HG03103 (cell line): ENCODE results near the gene LRRC18.

ENCODE experiments used
- ATAC-seq: cut with Tn5 transposase; IDR thresholded peaks from one replicate; pipeline ENCODE4 v1.9.1; 2021; ENCODE audit warnings: low read depth; ENCODE audit not compliant: unreplicated experiment

The LRRC18 gene

DNA sequence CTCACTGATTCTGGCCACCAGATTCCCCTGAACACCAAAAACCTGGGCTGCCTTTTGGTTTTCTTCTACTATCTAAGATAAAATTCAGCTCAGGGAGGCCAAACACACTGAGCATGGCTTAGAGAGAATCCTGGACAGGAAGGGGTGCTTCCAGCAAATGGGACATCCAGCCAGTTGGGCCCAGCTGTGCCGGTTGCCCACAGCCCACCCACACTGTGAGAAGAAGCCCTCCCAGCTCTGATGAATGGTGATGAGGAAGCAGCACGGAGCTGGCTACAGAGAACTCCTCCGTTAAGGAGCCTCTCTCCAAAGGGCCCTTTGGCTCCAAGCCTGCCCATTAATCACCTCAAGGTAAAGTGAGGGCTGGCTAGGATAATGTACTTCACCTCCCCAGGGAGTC is 15.9 kb downstream of the LRRC18 start:
- ATAC-seq, result no peak

DNA sequence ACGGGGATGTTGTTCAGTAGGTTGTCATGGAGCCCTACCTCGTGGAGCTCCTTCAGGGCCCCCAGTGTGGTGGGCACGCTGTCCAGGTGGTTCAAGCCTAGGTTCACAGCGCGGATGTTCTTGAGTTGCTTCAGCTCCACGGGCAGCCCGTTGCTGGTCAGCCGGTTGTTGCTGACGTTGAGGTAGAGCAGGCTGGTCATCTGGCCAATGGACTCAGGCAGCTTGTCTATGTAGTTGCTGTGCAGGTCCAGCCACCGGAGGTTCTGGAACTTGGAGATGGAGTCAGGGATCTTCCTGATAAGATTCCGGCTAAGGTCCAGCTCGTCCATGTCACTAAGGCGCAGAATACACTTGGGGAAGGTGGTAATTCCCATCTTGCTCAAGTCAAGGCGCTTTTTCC is 26.0 kb downstream of the LRRC18 start:
- no peak for ATAC-seq

DNA sequence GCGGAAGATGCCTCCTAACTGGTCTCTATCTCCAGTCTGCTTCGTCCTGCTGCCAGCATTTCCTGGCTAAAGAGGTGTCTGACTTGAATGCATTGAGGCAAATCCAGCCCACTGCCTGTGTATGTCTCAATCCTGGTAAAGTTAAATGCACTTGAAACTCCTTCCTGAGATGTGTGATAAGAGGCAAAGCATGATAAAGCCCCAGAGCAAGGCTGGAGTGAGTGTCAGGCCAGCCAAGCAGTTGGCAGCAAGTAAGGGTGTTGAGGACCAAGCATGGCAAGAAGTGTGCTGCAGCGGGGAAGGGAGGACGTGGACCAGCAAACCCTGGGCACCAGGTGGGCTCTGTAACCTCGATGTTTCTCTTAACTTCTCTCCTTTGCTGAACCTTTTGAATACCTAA is 29.1 kb downstream of the LRRC18 start:
- no peak for ATAC-seq

DNA sequence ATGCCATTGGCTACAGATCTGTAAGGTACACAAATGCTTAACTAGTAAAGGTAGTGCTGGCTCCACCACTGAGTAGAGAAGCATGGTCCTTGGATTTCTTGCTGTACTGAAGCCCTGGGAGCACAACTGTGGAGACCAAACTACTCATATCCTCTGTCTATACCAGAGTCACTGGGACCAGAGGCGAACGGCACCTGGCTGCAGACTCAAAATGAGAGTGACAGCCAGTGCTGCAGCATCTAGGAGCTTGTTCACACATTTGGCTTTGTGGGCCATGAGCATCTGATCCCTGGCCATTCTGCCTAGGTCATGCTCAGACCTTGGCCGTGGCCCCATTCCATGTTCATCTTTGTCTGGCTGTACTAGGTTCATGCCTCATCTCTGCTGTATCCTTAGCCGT is 31.9 kb downstream of the LRRC18 start:
- no peak for ATAC-seq

DNA sequence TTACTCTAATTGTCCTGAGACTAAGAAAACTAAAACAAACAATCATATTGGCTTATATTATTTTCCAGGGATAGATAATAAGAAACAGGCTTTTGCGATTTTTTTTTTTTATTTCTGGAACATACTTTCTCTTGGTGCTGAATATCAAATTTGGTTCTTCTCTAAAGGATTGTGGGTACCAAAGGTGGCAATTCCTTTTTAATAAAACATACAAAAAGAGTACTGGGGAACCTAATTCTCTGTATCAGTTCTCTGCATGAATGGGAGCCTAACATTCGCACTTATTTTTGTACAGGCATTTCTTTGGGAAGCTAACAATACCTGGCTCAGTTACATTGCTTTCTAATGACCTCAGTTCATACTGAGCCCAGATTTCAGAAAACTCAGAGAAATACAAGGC is 32.8 kb downstream of the LRRC18 start:
- ATAC-seq, result no peak

DNA sequence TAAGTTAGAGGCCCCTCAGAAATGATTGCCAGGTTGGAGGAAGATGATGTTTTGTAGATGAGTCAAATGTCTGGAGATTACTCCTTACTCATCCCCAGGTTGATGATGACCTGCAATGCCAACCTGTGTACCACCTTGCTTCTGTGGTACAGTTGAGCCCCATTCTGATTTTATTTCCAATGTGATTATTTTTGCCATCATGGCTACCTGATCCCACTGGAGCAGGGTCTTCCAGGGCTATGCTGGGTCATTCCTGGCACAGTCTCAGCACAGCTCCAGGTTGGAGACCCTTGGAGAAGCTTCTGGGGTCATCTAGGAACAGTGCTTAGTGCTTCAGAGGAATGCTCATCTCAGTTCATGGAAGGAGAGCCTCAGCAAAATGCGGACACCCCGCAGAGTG is 34.3 kb downstream of the LRRC18 start:
- ATAC-seq, result no peak

DNA sequence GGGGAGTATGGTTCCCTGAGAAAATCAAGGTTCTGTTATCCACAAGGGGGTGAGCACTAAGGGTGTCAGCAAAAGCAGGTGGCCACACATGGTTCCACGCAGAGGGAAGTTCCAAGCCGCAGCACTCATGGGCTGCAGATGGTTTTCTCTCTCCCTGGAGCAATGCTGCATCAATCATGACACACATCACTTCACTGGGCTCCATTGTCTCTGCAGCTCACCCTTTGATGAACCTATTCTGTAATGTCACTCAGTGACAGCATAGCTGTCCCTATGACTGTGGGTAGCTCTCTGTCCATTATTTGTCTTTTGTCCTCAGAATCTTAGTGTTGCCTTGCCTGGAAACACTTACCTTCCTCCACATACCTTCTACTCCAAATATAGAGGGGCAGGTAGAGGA is 34.8 kb downstream of the LRRC18 start:
- ATAC-seq, result no peak

DNA sequence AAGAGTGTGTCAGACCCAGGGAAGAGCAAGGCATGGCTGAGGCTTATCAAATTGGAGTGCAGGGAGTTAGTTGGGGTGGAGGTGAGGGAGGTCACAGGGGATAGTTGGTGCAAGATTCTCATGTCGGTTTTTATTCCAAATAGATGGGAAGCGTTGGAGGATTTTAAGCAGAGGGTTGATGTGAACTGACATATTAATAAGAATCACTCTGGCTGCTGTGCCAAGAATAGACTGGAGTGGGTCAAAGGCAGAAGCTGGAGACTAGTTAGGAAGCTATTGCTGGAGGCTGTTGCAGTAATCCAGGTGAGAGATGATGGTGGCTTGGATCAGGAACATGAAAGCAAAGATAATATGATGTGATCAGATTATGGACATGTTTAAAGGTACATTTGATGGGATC is 36.5 kb downstream of the LRRC18 start:
- ATAC-seq, result no peak

DNA sequence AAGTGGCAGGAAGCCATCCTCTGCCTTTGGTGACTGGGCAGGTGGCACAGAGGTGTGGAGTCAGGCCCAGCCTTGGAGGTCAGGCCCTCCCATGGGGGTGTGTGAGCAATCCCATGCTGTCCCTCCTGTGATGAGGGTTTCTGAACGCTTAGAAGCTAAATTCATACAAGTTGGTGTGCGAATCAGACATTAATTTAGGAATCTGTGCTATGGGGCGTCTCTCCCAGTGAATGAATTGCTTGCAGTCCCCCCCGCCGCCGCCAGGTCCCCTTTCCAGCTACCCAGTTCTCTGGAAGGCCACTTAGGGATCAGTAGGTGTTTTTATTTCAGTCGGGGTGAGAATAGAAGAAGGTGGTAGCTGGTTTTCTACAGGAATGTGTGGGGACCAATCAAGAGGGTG is 37.5 kb downstream of the LRRC18 start:
- ATAC-seq, result no peak

DNA sequence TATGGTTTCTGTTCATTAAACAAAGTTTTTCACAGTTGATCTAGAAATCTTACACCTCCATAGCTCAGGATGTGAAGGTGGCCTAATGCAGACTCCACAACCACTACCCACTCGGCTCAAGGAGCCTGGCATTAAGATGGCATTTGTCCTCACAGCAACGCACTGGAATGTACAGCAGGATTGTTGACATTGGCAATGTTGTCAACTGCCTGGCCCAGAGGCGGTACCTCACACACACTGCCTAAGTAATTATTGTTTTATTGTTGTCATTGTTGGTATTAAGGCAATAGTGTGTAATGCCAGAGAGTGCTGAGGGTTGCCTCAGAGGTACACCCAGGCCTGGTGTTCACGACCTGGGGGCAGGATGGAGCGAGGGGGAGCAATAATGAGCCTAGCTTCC is 38.3 kb downstream of the LRRC18 start:
- ATAC-seq, result no peak

DNA sequence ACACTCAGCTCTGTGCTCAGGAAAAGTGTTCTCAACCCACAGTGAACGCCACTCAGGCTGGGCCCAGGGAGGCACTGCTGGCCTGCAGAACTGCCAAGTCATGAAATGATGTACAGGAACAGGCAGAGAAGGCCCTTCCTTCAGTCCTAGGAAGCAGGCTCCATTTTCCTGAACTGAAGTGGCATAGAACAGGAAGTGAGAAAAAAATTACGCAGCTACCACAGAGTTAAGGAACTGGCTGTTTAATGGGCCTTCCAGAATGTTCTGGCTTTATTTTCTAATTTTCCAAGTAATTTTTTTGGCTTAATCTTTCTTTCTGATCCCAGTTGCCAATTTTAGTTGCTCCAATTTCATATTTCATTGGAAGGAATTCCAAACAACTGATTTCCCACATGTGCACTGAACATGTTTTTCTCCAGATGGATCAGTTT is 39.3 kb downstream of the LRRC18 start:
- no peak for ATAC-seq

DNA sequence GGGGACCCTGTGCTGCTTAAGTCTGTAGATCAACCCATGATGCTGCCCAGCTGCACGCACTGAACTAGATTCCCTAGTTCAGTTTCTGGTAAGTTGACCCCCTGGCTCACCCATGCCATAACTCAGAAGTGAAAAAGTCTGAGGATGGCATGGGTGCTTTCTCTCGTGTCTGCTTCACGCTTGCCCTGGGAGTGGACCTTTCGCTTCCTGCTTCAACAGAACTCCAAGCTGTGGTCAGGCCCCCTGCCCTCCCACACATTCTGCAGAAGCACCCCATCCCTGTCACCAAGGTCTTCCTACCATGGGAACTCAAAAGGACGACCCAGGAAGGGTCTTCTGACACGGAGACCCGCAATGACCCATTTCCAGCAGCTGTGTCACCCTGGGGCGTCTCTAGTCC is 39.9 kb downstream of the LRRC18 start:
- no peak for ATAC-seq

DNA sequence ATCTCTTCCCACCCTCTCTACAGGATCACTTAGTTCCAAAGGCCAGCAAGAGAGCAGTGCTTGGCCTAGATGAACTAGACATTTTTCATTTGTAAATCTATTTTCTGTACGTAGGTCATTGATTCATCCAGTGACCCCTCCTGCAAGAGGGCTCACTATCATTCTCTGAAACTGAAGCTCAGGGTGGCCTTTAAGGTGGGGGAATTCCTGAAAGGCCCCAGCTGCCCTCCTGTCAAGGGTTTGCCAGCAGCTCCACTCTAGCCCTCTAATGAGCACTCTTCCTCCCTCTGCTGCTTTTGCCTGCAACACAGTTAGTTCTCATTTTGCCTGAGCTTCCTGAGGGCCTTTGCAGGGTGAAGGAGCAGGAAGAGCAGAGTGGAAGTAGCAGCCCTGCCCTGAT is 41.2 kb downstream of the LRRC18 start:
- ATAC-seq, result no peak

DNA sequence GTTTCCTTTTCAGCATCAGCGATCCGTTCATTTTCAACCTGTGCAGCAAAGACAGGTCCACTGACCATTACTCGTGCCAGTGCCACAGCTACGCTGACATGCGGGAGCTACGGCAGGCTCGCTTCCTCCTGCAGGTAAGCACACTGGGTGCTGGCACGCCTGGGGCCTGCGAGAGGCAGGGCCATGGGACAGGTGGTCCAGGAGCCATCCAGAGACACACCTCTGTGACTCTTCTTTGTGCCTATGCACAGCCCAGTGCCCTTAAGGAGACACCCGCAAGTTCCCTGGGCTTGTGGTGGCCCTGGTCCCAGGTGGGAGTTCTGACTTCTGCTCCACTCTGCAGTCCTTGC is 42.2 kb downstream of the LRRC18 start:
- ATAC-seq, result no peak

DNA sequence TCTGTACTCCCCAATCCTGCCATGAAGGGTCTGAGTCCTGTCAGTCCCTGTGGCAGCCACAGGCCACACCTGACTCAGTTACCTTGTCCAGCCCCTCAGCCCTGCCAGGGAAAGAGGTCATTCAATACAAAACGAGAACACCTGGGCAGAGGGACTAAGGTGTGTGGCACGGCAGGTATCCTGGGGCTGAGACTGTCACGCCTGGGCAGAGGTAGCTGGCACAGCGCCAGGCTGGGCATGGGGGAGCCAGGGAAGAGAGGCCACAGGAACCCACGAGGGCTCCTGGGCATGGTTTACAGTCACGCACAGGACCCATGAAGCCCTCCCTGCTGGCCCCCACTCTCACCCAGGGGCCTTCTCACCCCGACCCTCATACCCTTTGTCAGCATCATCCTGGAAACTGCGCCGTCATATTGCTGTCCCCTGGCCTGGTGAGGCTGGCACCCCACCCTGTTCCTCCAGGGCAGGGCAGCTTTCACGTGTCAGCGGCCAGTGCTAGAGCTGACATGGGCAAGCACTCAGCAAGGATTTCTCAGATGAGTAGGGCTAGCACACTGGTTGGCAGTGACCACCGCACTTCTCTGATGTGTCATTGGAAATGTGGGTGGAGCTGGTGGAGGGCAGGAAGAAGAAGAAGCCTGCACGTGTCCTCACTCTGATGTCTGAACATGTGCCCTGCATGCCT is 42.7 kb downstream of the LRRC18 start:
- no peak for ATAC-seq

DNA sequence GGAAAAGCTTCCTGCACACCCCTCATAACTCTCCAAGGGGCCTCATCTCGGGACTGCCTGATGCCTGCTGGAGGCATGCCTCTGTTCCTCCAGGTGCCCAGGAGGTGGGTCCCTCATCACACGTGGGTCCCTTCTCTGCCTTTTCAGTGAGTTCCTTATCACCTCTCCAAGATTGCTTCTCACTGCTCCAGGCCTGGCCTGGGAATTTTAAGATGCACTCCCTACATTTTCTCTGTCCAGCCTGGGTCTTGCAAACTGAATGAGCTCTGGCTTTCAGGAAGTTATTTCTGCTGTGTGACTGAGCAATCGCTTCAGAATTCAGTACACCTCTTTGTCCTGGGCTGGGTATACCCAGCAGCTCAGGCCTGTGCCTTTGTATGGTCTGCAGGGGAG is 43.8 kb downstream of the LRRC18 start:
- ATAC-seq, result no peak

DNA sequence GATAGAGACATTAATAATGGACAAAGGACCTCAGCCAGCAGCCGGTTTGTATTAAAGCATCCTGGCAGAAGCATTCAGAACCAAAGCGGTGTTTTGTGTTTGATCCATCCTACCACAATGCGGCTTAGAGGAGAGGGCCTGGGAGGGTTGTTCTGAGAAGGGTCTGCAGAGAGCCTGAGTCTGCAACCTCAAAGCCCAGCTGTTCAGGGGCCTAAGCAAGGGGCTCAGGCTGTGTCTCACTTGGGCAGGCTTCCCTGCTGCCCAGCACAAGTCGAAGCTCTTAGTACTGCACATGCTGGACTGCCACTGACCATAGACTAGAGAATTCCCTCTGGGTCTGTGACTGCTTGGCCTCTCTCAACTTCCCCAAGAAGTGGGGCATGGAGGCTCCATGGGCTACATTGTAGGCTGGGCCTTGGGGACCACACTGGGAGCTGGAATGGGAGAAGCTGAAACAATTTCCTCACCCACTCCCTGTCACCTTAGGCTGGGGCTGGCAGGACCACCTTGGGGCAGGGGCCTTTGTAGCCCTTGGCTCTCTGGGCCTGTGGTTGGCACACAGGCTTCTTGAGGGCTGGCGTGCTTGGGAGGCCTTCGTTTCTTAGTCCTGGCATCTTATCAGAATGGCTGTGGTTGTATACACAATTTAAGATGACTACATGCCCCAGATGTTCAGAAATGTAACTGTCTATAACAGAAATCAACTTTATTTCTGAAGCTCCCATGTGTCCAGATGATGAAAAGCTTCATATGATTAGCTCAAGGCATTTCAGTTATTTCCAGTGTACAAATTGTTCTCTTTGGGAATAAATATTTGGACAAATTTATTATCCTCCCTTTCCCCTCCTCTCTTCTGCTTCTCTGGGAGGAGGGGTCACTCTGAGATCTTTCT is 44.5 kb downstream of the LRRC18 start:
- no peak for ATAC-seq

DNA sequence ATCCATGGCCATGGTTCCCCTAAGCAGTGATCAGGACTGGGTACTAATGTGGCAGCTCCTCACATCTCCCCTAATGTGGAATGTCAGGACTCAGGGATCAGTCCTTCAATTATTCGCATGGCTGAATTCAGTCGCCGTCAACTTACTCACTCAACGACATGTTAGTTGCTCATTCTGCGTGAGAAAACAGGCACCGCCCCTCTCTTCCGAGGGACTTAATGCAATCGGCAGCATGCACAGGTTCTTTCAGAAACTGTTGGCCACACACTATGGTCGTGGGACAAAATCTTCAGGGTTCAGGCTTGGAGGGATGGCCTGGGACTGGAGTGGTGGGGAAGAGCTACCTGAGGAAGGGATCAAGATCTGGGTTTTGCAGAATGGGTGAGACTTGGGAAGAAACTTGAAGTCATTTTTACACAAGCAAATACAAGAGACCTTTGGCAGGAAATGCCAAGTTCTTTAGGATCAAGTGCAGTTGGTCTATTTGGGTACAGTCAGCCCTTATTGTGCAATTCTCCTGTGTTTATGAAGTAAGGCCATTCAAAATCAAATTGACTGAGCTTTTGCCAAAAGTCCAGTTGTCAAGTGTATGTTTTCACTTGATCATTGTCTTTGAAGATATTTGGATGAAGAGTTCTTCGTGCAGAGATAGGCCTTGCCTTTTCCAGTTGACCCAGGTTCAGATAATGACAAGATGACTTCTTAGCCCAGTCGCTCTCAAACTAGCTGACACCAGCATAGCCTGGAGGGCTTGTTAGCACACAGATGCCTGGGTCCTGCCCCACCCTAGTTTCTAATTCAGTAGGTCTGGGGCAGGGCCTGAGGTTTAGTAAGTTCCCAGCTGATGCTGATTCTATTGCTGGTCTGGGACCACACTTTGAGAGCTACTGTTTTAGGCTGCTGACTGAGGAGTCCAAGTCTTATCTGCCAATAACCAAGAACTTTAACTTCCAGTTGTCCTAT is 48.5 kb downstream of the LRRC18 start:
- no peak for ATAC-seq

DNA sequence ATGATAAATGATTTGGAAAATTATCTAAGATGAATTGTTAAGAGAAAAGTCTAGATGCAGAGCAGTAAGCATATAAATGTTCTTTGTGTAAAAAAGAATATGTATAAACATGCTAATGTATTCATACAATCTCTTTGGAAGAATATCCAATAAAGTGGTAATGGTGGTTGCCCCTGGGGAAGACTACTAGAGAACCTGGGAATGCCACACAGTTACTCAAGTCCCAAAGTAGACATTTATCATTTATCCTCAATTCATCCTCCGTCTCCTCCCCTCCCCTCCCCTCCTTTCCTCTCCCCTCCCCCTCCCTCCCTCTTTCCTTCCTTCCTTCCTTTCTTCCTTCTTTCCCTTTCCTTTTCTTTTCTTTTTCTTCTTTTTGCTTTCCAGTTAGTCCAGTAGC is 51.7 kb downstream of the LRRC18 start:
- ATAC-seq, result no peak

DNA sequence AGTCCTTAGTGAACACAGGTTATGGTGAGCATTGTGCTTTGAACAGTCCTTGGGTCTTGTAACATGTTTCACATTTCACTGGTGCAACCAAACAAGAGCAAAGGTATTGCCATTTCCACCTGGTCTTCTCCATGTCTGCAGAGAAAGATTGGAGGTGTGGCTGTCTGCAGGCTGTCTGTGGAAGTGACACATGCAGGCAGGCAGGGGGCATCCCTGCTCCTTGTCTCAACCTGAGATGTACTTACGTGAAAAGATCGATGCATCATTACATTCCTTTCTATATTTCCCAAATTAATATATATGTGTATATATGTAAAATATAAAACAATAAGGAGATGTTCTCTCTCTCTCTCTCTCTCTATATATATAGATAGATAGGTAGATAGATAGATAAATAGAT is 54.3 kb downstream of the LRRC18 start:
- ATAC-seq, result no peak
